Sigmoid colon (tissue), 4 donors: ENCODE measurements around the gene KIF1A.

ENCODE experiments used
- CTCF ChIP-seq, 4 experiments: fragments of 450-650 bp in 3 of 4; fragments of 200-600 bp in 1 of 4; IDR thresholded peaks; one replicate each; pipeline ENCODE4 v1.5.1; 2016 to 2019; ENCODE audit warnings: antibody characterized with exemption in 4 of 4, mild to moderate bottlenecking in 3 of 4, moderate library complexity in 2 of 4
- EP300 ChIP-seq, 4 donors: sonication (generic); formaldehyde crosslinking; IDR thresholded peaks; one replicate each; pipeline ENCODE4 v1.6.1; 2017; ENCODE audit warnings: antibody characterized with exemption in 4 of 4
- POLR2A ChIP-seq, 2 donors: fragments of 450-650 bp; IDR thresholded peaks; one replicate each; pipeline ENCODE4 v1.6.1; 2016; ENCODE audit warnings: antibody characterized with exemption in 2 of 2, mild to moderate bottlenecking in 2 of 2, moderate library complexity in 2 of 2
- POLR2AphosphoS5 ChIP-seq, 4 donors: sonication (generic); formaldehyde crosslinking; IDR thresholded peaks; one replicate each; pipeline ENCODE4 v1.6.1; 2017; ENCODE audit warnings: antibody characterized with exemption in 4 of 4

- TF ChIP-seq CTCF (IDR thresholded peaks at IDR 0.05) (no peak), POLR2A (IDR thresholded peaks at IDR 0.05) (no peak), EP300 (IDR thresholded peaks at IDR 0.05) (no peak), POLR2AphosphoS5 (IDR thresholded peaks at IDR 0.05) (no peak)
Observed at GRCh38 chr2:240713071-240713927, 106.7 kb downstream of the KIF1A start.
